ENCODE measurements around the gene PRPSAP1. TPM values are rescaled to one million over a fixed set of nuclear protein-coding genes. Genes with fewer than 3 reads are reported as not detected.

PRPSAP1 gene
- 10 to 100 TPM; 81.1 to 85.4 (median 83.9) TPM for polyA plus RNA-seq (ENCODE audit: insufficient read length in 3 of 3)

GRCh38 chr17:76353599-76354316, at the start of gene PRPSAP1:
Gene PRPSAP1 (minus strand): TSS chr17:76353916. CDS start chr17:76353703, 213 bp downstream.
- DNase-seq (ENCODE audit: low read depth in 3 of 3, low spot score in 2 of 3) = peak; percentile 87 to 91 (median 90)

- no peak for DNase-seq (ENCODE audit: low read depth in 3 of 3, low spot score in 2 of 3)
Measured at GRCh38 chr17:76402711-76403110, 49.0 kb upstream of the PRPSAP1 start.

GRCh38 chr17:76399175-76400172, 45.8 kb upstream of the PRPSAP1 start:
- DNase-seq (ENCODE audit: low read depth in 3 of 3, low spot score in 2 of 3) = no peak

GRCh38 chr17:76398523-76399174, 44.9 kb upstream of the PRPSAP1 start:
- DNase-seq (ENCODE audit: low read depth in 3 of 3, low spot score in 2 of 3) = no peak

GRCh38 chr17:76397687-76398522, 44.2 kb upstream of the PRPSAP1 start:
- DNase-seq (ENCODE audit: low read depth in 3 of 3, low spot score in 2 of 3) = peak in 1 of 3 donors; percentile 70

- no peak for DNase-seq (ENCODE audit: low read depth in 3 of 3, low spot score in 2 of 3)
Measured at GRCh38 chr17:76397184-76397583, 43.5 kb upstream of the PRPSAP1 start.

- DNase-seq (ENCODE audit: low read depth in 3 of 3, low spot score in 2 of 3) = no peak
Measured at GRCh38 chr17:76395980-76396379, 42.3 kb upstream of the PRPSAP1 start.

GRCh38 chr17:76394166-76394565, 40.5 kb upstream of the PRPSAP1 start:
- no peak for DNase-seq (ENCODE audit: low read depth in 3 of 3, low spot score in 2 of 3)

GRCh38 chr17:76391200-76391715, 37.5 kb upstream of the PRPSAP1 start:
- DNase-seq (ENCODE audit: low read depth in 3 of 3, low spot score in 2 of 3) = no peak

- DNase-seq (ENCODE audit: low read depth in 3 of 3, low spot score in 2 of 3) = no peak
Measured at GRCh38 chr17:76390003-76390421, 36.3 kb upstream of the PRPSAP1 start.

GRCh38 chr17:76388966-76389888, 35.5 kb upstream of the PRPSAP1 start:
- no peak for DNase-seq (ENCODE audit: low read depth in 3 of 3, low spot score in 2 of 3)

- no peak for DNase-seq (ENCODE audit: low read depth in 3 of 3, low spot score in 2 of 3)
Measured at GRCh38 chr17:76386966-76387765, 33.5 kb upstream of the PRPSAP1 start.

- DNase-seq (ENCODE audit: low read depth in 3 of 3, low spot score in 2 of 3) = no peak
Measured at GRCh38 chr17:76385892-76386786, 32.4 kb upstream of the PRPSAP1 start.

- DNase-seq (ENCODE audit: low read depth in 3 of 3, low spot score in 2 of 3) = no peak
Measured at GRCh38 chr17:76384987-76385891, 31.5 kb upstream of the PRPSAP1 start.

GRCh38 chr17:76384222-76384986, 30.7 kb upstream of the PRPSAP1 start, which contains the start of gene SPHK1:
Gene SPHK1 (plus strand): TSS chr17:76384609. CDS start chr17:76385645, 1,036 bp downstream.
- DNase-seq (ENCODE audit: low read depth in 3 of 3, low spot score in 2 of 3) = no peak

All from right renal cortex interstitium (tissue), 3 donors.